GM12801 (cell line): ENCODE measurements around the gene CDC123.

ENCODE experiments used
- TF ChIP-seq, protein P1 (sequence below): IDR thresholded peaks from one replicate; pipeline ENCODE4 v1.5.1; 2011; ENCODE audit warnings: control low read depth; ENCODE audit not compliant: insufficient read length; ENCODE audit errors: extremely low read depth

Gene CDC123

DNA sequence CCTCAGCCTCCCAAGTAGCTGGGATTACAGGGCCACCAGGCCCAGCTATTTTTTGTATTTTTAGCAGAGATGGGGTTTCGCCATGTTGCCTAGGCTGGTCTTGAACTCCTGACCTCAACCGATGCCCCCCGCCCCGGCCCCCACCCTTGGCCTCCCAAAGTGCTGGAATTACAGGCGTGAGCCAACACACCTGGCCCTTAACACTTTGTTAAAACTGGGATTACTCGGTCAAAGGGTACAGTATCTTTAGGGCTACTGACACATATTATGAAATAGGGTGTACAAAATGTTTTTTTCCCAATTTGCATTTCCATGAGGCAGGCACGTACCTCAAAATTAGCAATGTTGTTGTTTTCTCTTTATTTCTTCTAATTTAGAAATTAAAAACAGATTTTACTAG lies 11.8 kb upstream of the CDC123 start:
- TF ChIP-seq, protein P1, sequence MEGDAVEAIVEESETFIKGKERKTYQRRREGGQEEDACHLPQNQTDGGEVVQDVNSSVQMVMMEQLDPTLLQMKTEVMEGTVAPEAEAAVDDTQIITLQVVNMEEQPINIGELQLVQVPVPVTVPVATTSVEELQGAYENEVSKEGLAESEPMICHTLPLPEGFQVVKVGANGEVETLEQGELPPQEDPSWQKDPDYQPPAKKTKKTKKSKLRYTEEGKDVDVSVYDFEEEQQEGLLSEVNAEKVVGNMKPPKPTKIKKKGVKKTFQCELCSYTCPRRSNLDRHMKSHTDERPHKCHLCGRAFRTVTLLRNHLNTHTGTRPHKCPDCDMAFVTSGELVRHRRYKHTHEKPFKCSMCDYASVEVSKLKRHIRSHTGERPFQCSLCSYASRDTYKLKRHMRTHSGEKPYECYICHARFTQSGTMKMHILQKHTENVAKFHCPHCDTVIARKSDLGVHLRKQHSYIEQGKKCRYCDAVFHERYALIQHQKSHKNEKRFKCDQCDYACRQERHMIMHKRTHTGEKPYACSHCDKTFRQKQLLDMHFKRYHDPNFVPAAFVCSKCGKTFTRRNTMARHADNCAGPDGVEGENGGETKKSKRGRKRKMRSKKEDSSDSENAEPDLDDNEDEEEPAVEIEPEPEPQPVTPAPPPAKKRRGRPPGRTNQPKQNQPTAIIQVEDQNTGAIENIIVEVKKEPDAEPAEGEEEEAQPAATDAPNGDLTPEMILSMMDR, result no peak

DNA sequence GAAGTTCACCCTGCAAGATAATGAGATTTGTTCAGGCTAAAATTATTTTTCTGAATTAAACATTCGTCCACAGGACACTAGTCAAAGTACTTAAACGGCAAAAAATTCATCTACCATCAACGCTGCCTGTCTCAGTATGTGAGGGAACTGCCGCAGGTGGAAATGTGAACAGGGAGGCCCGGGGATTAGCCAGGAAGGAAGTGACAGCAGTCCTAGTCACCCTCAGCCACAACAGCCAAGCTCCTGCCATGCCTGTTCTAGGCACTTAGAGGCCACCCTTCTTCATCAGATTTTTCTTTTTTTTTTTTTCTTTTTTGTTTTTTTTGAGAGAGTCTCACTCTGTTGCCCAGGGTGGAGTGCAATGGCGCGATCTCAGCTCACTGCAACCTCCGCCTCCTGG lies 9.7 kb upstream of the CDC123 start:
- TF ChIP-seq, protein P1, result no peak

DNA sequence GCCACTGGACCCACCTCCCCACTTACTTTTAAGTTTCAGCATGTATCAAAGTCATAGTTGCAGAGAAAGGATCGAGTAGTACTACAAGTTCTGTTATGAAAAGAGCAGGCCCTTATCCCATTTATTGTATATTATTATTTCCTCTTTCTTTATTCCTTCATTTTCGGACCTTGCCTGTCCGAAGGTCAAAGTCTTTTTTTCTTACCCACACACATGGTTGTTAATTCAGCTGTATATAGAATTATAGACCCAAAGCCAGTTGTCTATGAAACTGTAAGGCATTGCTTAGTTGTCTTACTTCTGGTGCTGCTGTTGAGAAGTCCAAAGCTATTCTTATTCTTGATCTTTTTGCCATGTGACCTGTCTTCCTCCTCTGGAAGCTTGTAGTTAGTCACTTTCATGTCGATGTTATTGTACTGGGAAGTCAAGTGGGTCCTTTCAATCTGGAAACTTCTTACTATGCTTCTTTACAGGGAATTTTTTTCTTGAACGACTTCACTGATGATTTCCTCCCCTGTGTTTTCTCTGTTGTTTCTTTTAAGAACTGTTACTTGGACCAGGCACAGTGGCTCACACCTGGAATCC lies 8.6 kb upstream of the CDC123 start:
- TF ChIP-seq, protein P1, result no peak

DNA sequence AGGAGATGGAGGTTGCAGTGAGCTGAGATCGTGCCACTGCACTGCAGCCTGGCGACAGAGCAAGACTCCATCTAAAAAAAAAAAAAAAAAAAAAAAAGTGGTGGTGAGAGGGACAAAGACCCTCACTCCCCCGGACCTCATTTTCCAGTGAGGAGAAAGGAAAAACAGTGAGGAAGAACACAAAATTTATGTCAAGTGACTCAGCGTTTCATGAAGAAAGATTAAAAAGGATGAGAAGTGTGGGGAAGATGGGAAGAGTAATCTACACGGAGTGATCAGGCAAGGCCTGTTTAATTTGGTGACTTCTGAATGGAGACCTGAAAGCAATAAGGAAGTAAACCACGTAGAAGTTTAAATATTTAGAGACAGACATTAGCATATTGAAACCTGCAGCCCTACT lies 7.3 kb upstream of the CDC123 start:
- TF ChIP-seq, protein P1, result no peak

DNA sequence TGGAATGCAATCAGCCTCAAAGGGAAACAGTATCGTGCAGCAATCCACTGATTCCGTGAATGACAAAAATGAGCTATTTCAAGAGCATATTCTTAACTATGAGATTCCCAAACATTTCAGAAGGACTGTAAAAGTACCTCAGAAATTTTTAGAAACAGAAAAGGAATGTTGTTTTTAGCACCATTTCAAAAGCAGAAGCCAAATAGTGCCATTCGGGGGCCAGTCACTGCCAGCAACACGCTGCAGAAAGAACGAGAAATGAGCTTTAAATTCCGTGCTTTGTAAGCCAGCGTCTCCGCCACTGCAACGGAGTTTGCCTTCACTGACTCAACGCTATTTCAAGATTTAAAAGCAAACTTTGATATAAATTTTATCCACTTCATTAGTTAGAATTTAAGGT lies 6.6 kb upstream of the CDC123 start:
- TF ChIP-seq, protein P1, result no peak

DNA sequence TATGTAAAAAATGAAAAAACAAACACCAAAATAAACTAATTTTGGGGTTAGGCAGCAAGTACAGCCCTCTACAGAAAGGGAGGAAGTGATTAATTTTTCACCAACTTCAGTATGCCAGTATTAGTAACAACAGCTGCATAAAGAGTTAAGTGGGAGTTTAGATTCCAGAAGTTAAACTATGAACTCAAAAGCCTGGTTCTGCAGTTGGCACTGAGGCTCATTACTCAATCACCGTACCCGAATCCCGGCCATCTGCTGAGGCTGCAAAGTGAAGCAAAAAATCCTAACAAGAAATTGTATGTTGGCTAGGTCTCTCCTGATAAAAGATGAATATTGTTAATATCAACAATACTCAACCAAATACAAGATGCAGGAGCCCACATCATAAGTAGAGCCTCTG lies 4.3 kb upstream of the CDC123 start:
- TF ChIP-seq, protein P1, result no peak

DNA sequence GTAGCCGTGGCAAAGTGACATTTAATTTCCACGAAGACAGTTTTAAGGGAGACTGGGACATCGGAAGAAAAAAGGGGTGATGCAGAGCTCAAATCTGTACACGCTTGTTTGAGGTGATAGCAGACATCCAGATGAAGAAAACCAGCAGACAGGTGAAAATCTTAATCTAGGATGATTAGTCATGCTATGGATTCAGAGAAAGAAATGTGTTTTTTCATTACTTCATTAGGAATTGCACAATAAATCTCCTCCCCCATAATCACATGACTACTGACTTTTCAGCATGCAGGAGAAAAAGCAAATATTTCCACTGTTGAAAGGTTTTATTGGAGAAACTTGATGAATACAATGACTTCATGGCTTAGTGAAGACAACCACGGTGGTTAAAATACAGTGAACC lies 2.8 kb upstream of the CDC123 start:
- TF ChIP-seq, protein P1, result no peak
